NCI-H2107 treated with DMSO at 0.1 percent for 48 hours (cell line): ENCODE results near the gene IQCC.
A peak's percentile ranks its signal among the peaks of the same experiment; 100 is the strongest.

Experiments
- DNase-seq: peaks from one replicate; lab custom pipeline; 2025; ENCODE audit not compliant: unreplicated experiment; lab: John Stamatoyannopoulos, UW

IQCC gene

DNA sequence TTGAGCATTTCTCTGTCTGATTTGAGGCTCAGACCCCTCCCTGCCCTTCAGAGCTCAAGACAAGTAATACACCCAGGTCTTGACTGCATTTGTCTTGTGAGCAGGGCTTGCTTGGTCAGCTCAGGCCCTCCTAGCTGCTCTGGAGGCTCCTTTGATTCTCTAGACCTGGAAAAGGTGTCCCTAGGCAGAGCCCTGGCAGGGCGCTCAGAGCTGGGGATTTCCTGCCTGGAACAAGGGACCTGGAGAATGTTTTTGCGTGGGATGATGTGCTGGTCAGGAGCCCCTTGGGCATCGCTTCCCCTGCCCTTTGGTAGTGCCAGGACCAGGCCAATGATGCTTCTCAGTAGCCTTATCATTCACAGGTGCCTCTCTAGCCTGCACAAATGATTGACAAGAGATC, 9.9 kb upstream of the IQCC start:
- DNase-seq: no peak

DNA sequence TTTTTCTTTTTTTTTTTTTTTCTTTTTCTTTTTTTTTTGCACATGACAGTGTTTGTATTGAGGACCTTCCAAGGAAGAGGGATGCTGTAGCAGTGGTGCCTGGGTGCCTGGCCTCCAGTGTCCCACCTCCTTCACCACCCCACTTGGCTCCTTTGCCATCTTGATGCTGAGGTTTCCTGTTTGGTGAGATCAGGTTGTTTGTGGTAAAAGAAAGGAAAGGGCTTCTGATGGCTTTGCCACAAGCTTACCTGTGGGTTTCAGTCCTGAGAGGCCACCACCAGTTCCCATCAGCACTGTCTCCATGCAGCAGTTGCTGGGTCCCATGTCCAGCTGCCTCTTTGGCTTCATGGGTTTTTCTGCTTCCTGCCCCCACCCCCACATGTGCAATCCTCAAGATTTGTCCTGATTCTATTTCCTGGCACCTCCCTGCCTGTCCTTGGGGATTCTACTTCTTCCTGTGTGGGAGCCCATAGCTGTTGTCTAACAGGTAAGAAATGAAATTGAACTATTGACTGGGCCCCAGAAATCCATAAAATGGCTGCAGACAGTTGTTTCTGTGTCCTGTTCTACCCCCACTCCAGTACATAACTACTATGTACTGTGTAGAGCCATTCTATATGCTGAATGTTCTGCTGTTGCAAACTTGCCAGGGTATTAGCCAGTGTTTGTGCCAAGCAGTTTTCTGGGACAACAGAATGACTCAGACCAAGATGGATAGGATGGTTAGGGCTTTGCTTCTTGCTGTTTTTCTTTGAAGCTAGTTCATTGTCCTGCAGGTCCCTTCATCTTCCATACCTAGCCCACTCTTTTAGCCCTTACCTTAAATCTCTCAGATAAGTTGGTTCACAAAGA, 9.3 kb upstream of the IQCC start:
- no peak for DNase-seq

DNA sequence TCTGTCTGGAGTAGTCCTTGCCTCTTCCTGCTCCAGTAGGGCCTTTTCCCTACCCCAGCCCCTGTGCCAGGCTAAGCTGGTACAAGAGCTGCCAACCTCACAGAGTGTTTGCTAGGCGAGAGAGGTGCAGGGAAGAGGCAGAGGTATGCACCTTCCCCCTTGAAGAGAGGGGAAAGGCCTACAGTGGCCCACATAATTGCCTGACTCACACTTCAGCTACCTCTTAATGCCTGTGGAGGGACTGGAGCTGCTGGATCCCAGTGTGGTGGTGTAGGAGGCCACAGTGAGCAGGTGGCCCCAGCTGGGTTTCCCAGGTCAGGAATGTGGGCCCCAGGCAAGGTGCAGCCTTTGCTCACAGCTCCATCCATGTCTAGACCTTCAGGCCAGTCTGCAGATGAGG, 8.4 kb upstream of the IQCC start:
- DNase-seq: no peak

DNA sequence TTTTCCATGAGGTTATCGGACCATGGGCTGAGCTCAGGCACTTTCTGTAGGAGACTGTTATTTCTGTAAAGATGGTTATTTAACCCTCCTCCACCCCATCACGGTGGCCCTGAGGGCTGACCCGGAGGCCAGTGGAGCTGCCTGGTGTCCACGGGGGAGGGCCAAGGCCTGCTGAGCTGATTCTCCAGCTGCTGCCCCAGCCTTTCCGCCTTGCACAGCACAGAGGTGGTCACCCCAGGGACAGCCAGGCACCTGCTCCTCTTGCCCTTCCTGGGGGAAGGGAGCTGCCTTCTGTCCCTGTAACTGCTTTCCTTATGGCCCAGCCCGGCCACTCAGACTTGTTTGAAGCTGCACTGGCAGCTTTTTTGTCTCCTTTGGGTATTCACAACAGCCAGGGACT, 7.6 kb upstream of the IQCC start:
- DNase-seq: no peak

DNA sequence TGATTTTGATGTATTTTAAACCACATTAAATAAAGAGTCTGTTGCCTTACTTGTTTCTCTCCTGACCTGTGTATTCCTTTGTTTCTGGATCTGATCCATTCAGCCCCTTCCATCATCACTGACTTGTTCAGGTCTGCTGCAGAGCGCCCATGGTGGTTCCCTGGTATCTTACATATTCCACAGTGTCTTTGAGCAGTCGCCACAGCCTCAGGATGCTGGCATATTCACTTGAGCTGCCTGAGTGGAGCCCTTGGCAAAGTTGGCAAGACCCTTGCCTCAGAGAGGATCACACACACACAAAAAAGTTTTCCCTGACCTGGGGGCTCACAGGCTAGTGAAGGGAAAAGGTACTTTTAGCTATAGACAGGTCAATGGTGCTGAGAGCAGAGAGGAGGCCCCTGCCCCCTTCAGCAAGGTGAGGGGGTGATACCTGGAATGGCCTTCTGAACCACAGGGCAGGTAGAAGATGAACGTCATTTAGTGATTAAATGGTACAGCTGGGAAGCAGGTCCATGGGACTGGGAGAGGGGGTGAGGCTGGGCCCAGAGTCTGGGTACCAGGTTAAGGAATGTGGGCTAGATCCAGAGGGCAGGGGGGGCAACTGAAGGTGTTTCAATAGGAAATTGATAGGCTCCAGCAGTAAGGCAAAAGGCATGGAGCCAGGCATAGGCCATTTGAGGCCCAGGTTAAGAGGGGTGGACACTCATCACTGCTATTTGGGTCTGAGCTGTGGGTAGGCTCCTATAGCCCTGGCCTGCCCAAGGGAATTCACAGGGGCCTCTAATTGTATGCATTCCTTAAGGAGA, 7.0 kb upstream of the IQCC start:
- no peak for DNase-seq

DNA sequence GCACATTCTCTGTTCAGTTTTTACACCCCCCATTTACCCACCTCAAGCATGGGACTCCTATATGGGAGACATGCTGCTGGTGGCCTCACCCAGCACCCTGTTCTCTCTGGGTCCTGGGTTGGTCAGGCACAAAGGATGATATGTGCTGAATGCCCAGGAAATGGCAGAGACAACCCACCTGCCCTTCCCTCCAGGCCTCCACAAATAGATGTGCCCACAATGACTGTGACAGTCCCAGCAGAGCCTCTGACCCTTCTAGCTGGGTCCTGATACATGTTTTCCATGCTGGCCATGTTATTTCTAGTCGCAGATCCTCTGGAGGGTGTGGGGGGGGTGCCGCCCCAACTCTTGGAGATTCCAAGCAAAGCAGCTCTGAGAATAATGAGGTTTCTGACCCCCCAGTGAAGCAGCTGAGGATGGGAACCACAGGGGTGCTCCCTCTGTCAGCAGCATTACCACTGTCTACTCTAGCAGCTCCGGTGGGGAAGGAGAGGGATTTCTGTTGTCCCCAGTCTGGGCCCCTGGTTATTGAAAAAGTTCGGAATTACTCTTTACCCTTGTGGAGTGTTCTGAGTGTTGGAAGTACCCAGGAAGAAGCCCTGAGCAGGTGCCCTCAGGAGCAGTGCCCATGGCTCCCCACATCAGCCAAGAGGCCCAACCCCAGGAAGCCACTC, 6.3 kb upstream of the IQCC start:
- peak; percentile 66 for DNase-seq

DNA sequence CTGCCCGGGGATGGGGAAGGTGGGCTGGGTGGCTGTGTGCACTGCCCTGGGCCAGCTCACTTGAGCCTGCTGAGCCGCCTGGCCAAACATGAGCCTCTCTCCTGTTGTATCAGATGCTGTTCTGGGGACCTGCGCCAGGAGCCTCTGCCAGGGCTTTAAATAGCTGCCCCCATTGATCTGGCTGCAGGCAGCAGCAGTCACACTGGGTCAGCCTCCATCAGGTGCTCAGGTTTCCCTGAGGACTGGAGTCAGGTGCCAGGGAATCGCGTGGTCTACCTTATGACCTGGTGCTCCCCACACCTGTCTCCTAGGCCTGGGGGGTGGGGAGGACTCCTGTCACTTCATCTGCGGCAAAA, 5.8 kb upstream of the IQCC start:
- peak; percentile 69 for DNase-seq

DNA sequence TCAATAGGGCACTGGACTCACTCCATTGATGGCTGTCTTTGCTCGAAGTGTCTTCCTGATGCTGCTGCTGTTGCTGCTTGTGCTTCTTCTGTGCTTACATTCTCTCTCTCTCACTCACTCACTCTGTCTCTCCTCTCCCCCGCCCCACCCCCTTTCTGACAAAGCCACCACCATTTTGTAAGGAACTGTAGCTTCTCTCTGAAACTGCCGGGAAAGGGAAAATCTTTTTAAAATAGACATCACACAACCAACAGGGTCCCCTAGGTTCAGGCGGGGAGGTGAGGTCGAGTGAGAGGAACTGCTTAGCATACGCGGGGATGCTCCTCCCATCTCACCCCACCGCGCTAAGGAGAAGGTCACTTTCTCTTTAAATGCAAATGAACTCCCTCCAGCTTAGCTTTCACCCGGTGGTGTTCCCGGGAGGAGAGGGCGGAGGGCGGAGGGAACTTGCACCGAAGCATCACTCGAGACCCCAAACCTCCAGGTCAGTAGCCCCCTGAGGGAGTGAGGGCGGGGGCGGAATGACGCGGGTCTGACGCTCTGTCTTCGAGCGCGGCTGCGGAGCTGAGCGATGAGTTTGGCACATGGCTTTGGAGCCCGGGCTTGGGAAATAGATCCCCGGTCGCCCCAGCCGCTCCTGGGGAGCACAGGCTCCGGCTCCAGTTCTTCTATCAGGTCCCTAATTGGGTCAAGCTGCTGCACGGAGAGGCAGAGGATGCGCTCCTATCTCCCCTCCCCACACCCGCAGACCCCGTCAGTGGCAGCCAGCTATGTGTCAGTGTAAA, 5.1 kb upstream of the IQCC start, which contains the start of gene CCDC28B:
Gene CCDC28B (plus strand): TSS at position 370 of the 785 bp plus-strand sequence. CDS start 1,341 bp downstream, outside the sequence.
- DNase-seq: peak; percentile 93

DNA sequence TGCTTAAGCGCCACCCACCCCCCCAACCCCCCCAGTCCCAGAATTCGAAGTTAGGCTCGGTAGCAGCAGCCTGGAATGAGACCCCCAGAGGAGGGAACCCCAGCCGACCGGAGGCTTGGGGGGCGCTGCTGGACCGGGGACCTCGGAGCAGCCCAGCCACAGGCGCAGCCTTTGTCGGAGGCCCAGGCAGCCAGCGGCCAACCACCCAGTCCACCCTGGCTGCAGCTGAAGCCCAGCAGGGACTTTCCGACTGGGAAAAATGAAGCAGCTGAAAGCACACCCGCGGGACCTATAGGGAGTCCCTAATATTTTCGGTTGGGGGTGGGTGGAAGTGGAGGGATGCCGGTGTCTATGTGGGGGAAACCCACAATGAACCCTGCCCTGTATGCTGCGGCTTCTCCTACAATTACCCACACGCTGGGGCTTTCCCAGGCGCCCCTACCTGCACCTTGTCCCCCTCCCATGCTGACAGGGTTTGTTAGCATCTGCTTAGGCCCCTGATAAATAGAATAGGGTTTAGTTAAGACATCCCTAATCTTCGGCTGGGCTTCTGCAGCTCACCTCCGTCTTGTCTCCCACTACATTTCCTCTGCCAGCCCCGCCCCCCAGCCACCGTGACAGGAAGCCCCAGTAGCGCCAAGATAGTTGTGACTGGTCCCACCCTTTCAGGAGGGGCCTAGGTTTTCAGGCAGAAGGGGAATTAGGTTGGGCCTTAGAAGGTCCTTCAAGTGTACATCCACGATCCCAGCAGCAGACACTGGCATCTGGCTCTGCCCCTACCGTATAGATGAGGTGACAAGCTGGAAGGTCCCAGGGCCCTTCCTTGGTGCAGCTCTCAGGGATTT, 4.2 kb upstream of the IQCC start:
- peak; percentile 22 for DNase-seq

DNA sequence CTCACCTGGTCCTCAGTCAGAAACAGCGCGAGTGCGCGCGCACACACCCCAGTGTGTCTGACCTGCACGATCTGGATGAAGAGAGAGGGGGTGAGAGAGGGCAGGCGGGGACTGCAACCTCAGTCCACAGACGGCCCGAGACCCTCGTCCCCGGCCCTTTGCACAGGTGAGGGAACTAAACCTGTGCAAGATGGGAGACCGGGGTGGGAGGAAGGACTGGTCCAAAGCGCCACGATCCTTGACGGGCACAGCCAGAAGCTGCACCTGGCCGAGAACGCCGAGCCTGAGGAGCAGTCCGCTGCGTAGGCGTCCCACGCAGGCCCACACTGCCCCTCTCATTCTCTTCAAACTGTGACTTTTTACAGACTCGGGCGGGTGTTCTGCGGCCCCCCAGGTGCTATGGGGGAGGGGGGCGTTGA, 519 bp upstream of the IQCC start:
- DNase-seq: no peak

DNA sequence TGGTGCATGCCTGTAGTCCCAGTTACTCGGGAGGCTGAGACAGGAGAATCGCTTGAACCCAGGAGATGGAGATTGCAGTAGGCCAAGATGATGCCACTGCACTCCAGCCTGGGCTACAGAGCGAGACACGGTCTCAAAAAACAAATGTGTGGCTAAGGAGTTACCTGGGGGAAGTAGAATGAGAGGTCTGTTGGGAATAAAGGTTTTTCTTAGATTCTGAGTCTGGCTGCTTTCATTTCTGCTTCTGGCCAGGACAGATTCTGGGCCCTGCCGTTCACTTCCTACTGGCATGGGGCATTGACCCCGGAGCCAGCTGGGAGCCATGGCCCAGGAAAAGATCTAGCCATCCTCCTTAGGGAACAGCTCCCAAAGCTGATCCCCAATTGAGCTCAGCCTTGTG, 3.0 kb downstream of the IQCC start:
- DNase-seq: no peak

DNA sequence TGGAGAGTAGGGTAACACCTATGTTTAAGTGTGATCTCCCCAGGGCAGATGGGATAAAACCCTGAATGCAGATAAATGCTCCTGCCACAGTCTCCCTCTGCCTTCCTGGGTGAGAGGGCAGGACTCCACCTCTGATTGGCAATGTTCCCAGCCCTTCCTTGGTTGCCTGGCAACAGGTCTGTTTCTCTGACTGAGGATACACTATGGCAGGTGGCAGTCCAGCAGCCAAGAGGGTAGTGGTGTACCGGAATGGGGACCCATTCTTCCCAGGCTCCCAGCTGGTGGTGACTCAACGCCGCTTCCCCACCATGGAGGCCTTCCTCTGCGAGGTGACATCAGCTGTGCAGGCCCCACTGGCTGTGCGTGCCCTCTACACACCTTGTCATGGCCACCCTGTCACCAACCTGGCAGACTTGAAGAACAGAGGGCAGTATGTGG, 3.4 kb downstream of the IQCC start, which contains the start of gene DCDC2B:
Gene DCDC2B (plus strand): TSS at position 199 of the 438 bp plus-strand sequence. CDS start 5 bp downstream, at position 204.
- peak; percentile 97 for DNase-seq

DNA sequence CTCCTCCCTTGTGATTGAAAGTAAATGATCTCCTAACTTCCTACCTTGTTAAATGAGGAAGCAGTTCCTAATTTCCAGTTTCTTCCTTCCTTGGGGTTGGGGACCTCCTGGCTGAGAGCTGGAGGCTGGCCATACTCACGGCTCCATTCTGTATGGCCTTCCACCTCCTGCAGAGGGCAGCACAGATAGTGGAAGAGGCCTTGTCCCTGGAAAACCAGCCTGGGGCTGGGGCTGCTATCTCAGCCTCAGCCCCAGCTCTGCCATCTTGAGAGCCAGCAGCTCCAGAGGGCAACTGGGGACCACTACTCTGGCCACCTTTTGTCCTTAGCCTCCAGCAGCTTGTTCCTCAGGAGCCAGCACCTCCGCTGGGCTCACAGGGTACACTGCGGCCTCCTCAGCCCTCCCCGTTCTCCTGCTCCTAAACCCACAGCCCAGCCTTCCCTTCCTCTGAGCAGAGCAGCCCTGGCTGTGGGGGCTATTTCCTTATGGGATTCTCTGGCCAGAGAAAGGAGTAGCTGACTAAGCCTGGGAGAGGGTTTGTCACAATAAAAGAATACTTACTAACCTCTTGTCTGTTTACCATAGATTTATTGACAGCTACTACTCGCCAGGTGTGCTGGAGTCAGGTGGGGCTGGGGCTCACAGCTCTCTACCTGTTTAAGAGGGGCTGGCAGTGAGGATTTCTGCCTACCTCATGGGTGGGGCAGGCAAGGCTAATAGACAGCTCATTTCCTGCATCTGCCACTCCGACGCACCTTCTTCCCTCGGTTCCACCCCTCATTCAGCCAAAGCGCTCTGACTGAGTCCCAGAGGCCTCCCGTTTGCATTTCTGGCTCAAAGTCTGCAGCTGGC, 10.4 kb downstream of the IQCC start:
- peak; percentile 44 for DNase-seq

DNA sequence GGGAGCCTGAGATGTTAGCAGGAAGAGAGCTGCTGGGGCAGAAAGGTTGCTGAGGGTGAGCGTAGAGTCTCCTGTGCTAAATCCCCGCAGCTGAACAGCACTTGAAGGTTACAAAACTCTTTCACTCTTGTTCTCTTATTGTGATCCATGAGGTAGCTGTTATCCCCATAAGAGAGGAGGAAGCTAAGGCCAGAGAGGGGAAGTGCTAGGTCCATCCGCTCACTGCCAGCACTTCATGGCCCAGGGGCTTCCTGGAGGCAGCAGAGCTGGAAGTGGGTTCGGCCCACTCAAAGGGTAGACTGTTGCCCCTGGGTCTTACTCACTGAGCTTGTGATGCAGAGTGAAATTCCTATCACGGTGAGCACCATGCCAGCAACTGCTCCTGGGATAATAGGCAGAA, 11.1 kb downstream of the IQCC start:
- no peak for DNase-seq

DNA sequence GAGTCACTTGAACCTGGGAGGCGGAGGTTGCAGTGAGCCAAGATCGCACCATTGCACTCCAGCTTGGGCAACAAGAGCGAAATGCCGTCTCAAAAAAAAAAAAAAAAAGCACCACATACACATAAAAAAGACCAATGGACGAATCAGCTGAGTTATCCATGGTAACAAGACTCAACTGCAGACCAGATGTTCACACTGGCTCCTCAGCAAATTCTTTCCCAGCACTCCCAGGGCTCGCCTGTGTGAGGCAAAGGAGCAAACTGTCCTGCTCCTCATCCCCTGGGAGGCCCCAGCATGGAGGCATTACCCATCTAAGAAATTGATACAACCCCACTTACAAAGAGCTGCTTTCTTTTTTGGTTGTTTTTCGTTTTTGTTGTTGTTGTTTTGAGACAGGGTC, 13.6 kb downstream of the IQCC start:
- DNase-seq: no peak

DNA sequence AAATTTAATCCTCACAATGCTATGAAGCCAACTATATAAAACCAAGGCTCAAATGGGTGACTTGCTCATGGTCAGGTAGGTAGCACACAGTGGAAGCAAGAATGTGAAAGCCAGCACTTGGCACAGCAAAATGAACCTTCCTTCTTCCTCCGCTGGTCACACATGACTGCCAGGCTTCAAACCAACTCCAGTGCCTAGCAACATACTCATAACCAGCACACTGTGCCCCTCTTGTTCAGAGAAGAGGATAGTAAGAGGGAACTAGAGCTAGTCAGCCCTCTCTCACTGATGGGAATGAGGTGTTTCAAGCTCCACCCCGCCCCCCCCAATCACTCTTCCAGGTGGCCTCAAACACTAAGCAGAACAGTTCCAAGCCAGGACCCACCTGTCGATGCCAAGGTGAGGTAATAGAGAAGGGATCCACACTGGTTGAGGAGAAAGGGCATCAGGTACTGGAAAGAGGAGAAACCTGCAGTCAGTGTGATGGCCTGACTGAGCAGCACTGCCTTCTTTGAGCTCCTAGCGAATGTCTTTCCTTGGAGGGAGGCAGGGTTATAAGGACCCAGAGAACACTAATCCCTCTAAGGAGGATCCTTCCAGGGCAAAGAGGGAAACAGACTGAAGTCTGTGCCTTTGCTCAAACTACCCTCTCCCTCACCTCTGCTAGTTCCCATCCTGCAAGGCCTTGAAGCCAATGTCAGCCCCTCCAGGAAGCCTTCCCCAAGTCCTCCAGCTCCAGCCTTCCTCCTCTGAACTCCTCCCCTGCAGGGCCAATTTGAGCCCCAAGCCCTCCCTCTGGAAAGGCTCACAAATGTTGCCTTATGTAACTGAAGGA, 15.5 kb downstream of the IQCC start:
- peak; percentile 23 for DNase-seq

DNA sequence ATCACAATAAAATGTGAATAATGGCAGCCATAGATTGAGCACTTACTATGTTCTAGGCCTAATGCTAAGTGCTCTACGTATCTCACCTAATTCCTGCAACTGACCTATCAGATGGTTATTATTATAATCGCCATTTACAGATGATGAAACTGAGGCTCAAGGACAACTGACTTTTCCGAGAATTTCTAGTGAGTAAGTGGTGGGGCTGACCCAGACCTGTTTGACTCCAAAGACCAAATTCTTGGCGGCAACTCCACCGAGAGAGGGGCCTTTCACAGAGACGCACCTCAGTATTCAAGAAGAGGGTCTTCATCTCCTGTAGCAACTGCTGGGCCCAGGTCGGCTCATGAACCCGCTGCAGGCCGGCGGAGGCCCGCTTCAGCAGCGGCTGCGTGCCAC, 16.1 kb downstream of the IQCC start:
- no peak for DNase-seq
